Lower leg skin (tissue), 3 donors: Measurements from ENCODE around the gene PEX16.

Experiments used
- POLR2A ChIP-seq, 2 donors: fragments of 450-650 bp; IDR thresholded peaks; one replicate each; pipeline ENCODE4 v1.6.1; 2016 to 2017; ENCODE audit warnings: antibody characterized with exemption in 2 of 2, mild to moderate bottlenecking in 1 of 2, moderate library complexity in 1 of 2
- TF ChIP-seq, protein P1 (sequence below), 3 donors: fragments of 450-650 bp; IDR thresholded peaks; one replicate each; pipeline ENCODE4 v1.5.1; 2016; ENCODE audit warnings: antibody characterized with exemption in 3 of 3, mild to moderate bottlenecking in 3 of 3, moderate library complexity in 2 of 3

DNA sequence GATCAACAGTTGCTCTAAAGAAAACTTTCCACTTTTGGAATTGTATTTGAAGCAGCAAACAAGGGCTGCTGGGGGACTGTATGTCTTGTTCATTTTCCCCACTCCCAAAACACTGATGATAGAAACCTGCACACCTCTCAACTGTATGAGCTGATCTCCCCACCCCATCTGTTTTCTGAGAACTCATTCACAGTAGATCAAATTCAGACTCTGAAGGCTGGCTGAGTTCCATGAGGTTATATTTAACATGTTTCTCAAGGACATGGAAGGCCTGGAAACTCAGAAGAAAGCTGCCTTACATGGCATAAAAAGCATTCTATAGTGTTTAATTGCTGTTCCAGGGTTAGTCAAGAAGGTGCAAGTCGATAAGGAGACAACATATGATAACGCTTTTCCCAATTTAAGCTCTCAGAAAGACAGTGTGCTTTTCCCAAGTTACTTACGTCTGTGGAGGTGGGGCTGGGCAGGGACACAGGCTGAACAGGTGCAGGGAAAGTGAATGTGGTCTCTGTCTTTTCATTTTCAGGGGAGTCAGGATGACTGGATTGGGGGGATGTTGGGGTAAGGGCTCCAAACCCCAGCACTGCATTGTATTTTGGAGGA lies 27.8 kb upstream of the PEX16 start:
- TF ChIP-seq, protein P1, sequence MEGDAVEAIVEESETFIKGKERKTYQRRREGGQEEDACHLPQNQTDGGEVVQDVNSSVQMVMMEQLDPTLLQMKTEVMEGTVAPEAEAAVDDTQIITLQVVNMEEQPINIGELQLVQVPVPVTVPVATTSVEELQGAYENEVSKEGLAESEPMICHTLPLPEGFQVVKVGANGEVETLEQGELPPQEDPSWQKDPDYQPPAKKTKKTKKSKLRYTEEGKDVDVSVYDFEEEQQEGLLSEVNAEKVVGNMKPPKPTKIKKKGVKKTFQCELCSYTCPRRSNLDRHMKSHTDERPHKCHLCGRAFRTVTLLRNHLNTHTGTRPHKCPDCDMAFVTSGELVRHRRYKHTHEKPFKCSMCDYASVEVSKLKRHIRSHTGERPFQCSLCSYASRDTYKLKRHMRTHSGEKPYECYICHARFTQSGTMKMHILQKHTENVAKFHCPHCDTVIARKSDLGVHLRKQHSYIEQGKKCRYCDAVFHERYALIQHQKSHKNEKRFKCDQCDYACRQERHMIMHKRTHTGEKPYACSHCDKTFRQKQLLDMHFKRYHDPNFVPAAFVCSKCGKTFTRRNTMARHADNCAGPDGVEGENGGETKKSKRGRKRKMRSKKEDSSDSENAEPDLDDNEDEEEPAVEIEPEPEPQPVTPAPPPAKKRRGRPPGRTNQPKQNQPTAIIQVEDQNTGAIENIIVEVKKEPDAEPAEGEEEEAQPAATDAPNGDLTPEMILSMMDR (IDR thresholded peaks at IDR 0.05): no peak
- TF ChIP-seq POLR2A (IDR thresholded peaks at IDR 0.05): no peak
